Right lung (tissue), 5 donors: ENCODE measurements around the gene PRDM5. TPM values are rescaled to one million over a fixed set of nuclear protein-coding genes. Genes with fewer than 3 reads are reported as not detected.

ENCODE experiments used
- DNase-seq, 2 donors: peaks; one replicate each; pipeline ENCODE4 v3.0.0-alpha.2; 2013
- polyA plus RNA-seq, 5 donors: library from polyadenylated mRNA; unstranded; fragments of 120-200 nt; gene quantifications; one replicate each; pipeline versions ENCODE4 v1.2.1 to v1.2.3, GENCODE V29; 2013; ENCODE audit warnings: inconsistent platforms in 1 of 5, low replicate concordance in 1 of 5; ENCODE audit not compliant: insufficient read length in 5 of 5, insufficient read depth in 1 of 5

Gene PRDM5
- polyA plus RNA-seq, 5 donors, result 21.2 to 40.2 (median 31.4) TPM

GRCh38 chr4:120709991-120710390 lies 212.5 kb downstream of the PRDM5 start:
- DNase-seq, result peak; percentile 36 to 45

- no peak for DNase-seq
Measured at GRCh38 chr4:120704538-120704937, 218.0 kb downstream of the PRDM5 start.

- DNase-seq, result no peak
Measured at GRCh38 chr4:120703908-120704307, 218.6 kb downstream of the PRDM5 start.

GRCh38 chr4:120699354-120699753 lies 223.2 kb downstream of the PRDM5 start:
- no peak for DNase-seq

- DNase-seq, result peak; percentile 16 to 40
Measured at GRCh38 chr4:120694973-120695372, 227.6 kb downstream of the PRDM5 start.

GRCh38 chr4:120693816-120694215 lies 228.7 kb downstream of the PRDM5 start:
- no peak for DNase-seq

GRCh38 chr4:120692964-120693363 lies 229.6 kb downstream of the PRDM5 start:
- DNase-seq, result peak; percentile 19 to 41

- DNase-seq, result no peak
Measured at GRCh38 chr4:120691536-120691935, 231.0 kb downstream of the PRDM5 start.

- DNase-seq, result no peak
Measured at GRCh38 chr4:120691106-120691505, 231.4 kb downstream of the PRDM5 start.

- DNase-seq, result no peak
Measured at GRCh38 chr4:120688791-120689190, 233.7 kb downstream of the PRDM5 start.

- DNase-seq, result no peak
Measured at GRCh38 chr4:120685756-120686278, 236.7 kb downstream of the PRDM5 start.

- DNase-seq, result no peak
Measured at GRCh38 chr4:120683897-120684540, 238.5 kb downstream of the PRDM5 start.

- no peak for DNase-seq
Measured at GRCh38 chr4:120682981-120683380, 239.5 kb downstream of the PRDM5 start.

GRCh38 chr4:120680647-120681228 lies 241.8 kb downstream of the PRDM5 start:
- no peak for DNase-seq

- DNase-seq, result no peak
Measured at GRCh38 chr4:120673696-120674095, 248.8 kb downstream of the PRDM5 start.

GRCh38 chr4:120672558-120673147 lies 249.9 kb downstream of the PRDM5 start:
- DNase-seq, result no peak

- no peak for DNase-seq
Measured at GRCh38 chr4:120672076-120672475, 250.4 kb downstream of the PRDM5 start.

GRCh38 chr4:120671538-120671937 lies 251.0 kb downstream of the PRDM5 start:
- no peak for DNase-seq

GRCh38 chr4:120667102-120667501 lies 255.4 kb downstream of the PRDM5 start:
- no peak for DNase-seq

- DNase-seq, result no peak
Measured at GRCh38 chr4:120664851-120665250, 257.7 kb downstream of the PRDM5 start.

- DNase-seq, result no peak
Measured at GRCh38 chr4:120659616-120660170, 262.8 kb downstream of the PRDM5 start.

GRCh38 chr4:120658772-120659171 lies 263.8 kb downstream of the PRDM5 start:
- no peak for DNase-seq
